Medulla oblongata (tissue), 1 donor: ENCODE results near the gene GGTLC1.
A peak's percentile ranks its signal among the peaks of the same experiment; 100 is the strongest.
"Not testable (repeated sequence)": the region's sequence is repeated elsewhere in the genome, so short reads cannot be mapped to it uniquely, and the experiment has no call there.

Experiments used
- DNase-seq: peaks from one replicate; pipeline ENCODE4 v3.0.0-alpha.2; 2015; ENCODE audit errors: extremely low spot score

Gene GGTLC1

GRCh38 chr20:23988561-23988960 lies at the start of gene GGTLC1:
Gene GGTLC1, minus strand, starts transcription at chr20:23988779. Its CDS starts 2,168 bp downstream, at chr20:23986611.
- DNase-seq = no peak

DNA sequence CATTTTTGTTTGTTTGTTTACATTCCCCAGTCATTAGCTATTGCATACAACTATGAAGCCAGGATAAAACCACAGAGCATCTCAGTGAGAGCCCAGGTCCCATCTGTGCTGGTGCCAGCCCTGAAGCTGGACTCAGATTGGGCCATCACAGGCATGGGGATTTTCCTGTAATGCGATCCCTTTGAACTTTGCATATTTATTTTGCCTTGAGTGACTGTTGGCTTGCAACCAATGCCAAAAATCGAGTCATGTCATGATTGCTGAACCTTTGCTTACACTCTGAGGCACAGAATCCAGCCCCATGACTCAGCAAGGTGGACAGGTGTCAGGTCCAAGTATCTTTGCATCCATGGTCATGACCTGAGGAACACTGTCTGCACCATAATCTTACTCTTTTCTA lies 46.2 kb upstream of the GGTLC1 start:
- DNase-seq = no peak

DNA sequence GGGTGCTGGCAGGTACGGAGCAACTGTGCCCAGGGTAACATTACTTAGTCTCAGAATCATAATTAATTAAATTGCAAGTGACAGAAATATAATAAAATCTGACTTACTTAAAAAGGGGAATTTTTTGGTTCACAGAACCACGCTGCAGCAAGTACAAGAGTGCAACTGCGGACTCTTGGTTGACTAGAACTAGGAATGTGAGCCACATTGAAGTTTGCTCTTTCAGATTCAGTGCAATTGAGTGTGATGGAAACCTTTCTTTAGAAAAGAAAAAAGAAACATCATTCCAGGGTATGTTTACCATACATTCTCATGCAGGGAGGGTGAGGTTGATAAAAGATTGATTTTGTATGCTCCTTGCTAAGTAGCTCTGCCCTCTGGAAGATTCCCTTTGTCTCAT lies 45.0 kb upstream of the GGTLC1 start:
- no peak for DNase-seq

DNA sequence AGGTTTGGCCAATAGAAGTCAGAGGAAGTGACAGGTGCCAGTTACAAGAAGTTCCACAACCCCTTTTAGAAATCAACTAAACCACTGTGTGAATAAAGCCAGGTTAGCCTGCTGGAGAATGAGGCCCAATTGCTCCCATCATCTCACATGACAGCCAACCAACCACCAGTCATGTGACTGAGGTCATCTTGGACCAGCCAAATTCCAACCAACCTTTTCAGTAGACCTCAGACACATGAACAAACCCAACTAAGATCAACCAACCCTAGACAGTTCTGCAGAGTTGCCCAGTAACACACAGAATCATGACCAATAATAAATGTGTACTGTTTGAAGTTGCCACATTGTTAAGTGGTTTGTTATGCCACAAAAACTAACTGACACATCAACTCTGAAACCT lies 44.6 kb upstream of the GGTLC1 start:
- no peak for DNase-seq

- no peak for DNase-seq
Observed at GRCh38 chr20:24032400-24032898, 43.9 kb upstream of the GGTLC1 start.

- peak; percentile 54 for DNase-seq
Observed at GRCh38 chr20:24027229-24027628, 38.6 kb upstream of the GGTLC1 start.

GRCh38 chr20:24022621-24023180 lies 34.1 kb upstream of the GGTLC1 start:
- no peak for DNase-seq

- DNase-seq = no peak
Observed at GRCh38 chr20:24018796-24019195, 30.2 kb upstream of the GGTLC1 start.

GRCh38 chr20:24017458-24017755 lies 28.8 kb upstream of the GGTLC1 start:
- DNase-seq = no peak

DNA sequence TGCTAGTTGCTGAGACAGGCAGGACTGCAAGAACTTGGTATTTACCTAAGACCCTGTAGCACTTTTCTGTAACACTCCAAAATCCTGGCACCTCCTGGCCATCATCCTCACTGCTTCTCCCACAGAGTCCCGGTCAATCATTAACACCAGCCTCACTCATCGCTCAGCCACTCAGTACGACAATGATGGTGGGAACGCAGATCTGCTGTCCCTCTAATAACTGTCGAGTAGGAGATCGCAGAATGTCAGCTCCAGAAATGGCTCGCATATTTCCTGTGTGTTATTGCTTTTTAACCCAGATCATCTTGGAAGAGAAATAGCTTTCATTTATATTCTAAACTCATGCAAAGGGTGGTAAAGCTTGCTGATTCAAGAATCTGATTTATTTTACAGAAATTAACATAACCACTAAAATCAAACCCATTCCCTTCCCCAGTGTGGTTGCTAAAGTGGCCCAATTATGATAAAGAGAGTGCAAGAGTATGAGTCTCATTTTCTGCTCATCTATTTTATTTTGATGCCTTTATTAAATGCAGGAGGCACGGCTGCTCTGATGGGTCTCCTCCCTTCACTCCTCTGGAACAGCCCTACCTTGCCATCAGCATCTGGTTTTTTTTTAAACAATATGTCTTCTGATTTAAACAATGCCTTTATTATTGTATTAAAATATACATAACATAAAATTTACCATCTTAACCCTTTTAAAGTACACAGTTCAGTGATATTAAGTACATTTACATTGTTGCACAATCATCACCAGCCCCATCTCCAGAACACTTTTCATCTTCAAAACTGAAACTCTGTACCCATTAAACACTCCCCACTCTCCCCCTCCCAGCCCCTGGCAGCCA lies 28.3 kb upstream of the GGTLC1 start:
- no peak for DNase-seq

DNA sequence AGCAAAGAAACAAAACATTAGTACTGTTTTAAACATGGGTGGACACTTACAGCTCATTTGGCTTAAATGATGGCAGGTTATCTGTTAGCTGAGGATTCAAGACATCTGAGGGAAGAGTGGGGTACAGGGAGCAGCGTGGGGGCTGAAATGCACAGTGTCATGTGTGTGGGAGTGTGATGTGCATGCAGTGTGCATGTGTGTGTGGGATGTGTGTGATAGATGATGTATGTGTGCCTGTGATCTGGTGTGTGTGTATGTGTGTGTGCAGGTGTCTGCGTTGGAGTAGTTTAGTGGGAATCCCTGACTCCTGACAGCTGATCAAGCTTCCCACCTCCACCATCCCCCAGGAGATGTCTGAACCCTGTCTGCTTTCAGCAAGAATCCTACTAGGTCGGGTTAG lies 25.4 kb upstream of the GGTLC1 start:
- no peak for DNase-seq

GRCh38 chr20:24011282-24011681 lies 22.7 kb upstream of the GGTLC1 start:
- no peak for DNase-seq

DNA sequence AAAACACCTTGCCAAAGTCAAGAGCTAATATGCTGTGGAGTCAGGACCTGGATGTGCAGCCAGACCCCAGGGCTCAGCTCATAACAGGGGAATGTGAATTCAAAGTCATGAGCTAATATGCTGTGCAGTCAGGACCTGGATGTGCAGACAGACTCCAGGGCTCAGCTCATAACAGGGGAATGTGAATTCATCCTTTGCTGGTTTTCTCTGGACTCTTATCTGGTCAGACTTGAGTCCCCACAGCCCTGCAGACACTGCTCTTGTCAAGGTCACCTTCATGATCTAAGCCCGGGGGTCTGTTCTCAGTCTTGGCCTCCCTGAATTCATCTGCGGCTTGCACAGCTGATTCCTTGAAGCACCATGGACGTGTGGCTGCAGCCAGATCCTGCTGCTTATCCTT lies 19.2 kb upstream of the GGTLC1 start:
- no peak for DNase-seq

- DNase-seq = no peak
Observed at GRCh38 chr20:24007073-24007595, 18.6 kb upstream of the GGTLC1 start.

- no peak for DNase-seq
Observed at GRCh38 chr20:24006626-24007025, 18.0 kb upstream of the GGTLC1 start.

DNA sequence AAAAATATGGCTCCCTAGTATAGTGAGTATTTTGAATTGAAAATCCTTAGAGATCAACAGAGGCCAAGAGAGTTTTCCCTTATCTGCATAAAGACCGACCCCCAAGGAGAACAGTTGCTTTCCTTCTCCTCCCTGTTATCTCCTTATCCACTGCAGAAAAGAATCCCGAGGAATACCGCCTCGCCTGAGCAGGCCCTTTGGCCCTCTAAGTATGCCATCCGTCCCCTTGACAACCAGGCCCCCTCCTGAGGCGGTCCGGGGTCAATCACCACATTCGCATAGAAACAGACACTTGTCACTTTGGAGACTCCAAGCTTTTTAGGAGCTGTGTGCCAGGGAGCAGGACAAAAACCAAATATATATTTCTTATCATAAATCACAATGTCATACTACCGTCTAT lies 15.9 kb upstream of the GGTLC1 start:
- DNase-seq = no peak

DNA sequence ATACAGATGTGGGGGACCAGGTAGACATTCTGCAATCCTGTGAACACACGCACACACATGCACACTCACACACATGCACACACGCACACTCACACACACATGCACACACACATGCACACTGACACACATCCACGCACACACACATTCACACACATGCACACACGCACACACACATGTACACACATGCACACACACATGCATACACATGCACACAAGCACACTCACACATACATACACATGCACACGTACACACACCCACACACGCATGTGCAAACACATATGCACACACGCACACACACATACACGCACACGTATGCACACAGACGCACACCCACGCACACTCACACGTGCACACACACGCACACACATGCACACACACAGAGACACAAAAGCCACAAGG lies 14.3 kb upstream of the GGTLC1 start:
- no peak for DNase-seq

DNA sequence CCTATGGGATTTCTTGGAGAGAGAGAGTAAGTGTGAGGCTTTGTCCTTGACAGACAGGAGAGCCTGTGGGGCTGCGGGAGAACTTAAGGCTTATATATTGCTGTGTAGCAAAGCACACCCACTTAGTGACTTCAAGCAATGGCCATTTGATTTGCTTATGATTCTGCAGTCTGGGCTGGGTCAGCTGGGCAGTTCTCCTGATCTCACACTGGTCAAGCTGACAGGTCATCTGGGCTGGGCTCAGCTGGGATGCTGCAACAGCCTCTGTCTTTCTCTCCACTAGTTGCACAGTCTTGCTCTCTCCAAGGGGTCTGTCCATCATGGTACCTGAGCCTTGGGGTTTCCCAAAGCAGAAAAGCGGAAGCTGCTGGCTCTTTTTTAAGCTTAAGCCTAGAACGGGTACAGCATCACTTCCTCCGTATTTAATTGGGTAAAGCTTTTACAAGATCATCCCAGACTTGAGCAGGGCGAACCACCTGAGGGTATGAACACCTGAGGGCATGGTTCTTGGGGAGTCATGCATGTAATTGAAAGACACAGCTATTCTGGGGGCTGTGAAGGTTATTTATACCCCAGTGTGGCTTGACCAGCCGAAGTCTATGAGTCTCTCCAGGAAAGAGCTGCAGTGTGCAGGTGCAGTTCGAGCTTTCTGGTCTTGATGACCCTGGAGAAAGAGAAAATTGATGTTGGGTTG lies 13.3 kb upstream of the GGTLC1 start:
- no peak for DNase-seq

DNA sequence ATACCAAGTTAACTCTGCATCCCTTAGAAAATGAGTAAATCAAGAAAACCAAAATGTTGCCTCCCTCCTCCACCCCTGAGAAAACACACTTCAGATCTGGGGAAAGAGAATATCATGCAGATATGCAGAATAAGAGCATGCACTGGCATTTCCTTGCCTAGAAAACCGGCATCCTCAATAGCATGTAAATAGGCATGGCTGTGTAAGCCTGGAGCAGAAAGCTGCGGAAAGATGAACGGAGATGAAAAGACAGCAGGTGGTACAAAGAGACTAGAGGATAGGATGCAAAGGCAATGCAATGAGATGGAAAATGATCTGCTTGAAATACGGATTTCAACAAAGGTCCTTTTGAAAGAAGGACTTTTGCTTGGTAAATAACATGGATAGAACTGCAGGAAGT lies 10.3 kb upstream of the GGTLC1 start:
- no peak for DNase-seq

DNA sequence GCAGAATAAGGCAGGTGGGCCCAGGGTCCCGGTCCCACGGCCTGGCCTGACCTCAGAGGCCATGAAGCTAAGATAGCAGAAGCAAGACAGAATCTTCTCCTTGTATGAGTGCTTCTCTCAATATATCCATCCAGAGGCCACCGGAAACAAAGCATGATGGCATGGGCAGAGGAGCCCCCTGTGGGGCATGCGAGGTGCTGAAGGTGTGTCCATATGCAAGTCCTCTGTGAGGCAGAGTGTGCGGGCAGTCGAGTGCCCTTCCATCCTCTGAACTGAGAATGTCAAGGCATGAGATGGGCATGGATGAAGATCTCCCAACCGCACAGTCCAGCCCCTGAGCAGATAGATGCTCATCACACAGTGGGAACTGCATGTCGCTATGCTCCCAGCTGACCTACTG lies 9.8 kb upstream of the GGTLC1 start:
- no peak for DNase-seq

DNA sequence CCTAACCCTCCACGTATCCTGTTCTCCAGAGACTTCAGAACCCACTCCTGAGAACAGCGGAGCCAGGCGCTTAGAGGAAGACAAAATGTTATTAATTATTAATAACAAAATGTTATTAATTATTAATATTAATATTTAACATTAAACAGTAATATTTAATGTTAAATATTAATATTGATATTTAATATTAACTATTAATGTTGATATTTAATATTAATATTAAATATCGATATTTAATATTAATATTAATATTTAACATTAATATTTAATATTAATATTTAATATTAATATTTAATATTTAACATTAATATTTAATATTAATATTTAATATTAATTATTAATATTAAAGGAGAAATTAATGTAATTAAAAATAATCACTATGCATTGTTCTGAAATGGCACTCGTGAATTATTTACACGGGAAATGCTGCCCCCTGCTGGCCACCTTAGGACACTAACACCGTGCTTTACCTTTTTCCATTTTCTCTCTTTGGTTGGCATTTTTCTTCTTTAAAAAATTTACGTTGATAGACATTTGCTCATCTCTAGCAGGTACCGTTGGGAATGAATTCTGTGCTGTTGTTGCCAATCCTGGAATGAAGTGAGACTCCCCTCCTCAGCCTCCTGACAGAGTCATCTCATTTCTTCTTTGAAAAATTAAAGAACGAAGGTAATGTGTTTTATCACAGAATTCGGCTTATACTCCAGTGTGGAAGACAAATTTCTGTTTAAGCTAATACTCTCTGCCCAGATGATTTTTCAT lies 7.5 kb upstream of the GGTLC1 start:
- DNase-seq = peak; percentile 61

GRCh38 chr20:23995291-23995690 lies 6.7 kb upstream of the GGTLC1 start:
- not testable (repeated sequence) for DNase-seq
